Measurements from ENCODE around the gene MICOS13. TPM values are rescaled to one million over a fixed set of nuclear protein-coding genes. Genes with fewer than 3 reads are reported as not detected.

MICOS13 gene
- total RNA-seq, 2 experiments from 2014 or later, result 39.2 to 119 TPM

GRCh38 chr19:5664515-5664914, 15.8 kb downstream of the MICOS13 start:
- TF ChIP-seq EZH2phosphoT487 (IDR thresholded peaks at IDR 0.05; ENCODE audit: borderline replicate concordance, low read depth, low read length), result no peak
- TF ChIP-seq, protein P1, sequence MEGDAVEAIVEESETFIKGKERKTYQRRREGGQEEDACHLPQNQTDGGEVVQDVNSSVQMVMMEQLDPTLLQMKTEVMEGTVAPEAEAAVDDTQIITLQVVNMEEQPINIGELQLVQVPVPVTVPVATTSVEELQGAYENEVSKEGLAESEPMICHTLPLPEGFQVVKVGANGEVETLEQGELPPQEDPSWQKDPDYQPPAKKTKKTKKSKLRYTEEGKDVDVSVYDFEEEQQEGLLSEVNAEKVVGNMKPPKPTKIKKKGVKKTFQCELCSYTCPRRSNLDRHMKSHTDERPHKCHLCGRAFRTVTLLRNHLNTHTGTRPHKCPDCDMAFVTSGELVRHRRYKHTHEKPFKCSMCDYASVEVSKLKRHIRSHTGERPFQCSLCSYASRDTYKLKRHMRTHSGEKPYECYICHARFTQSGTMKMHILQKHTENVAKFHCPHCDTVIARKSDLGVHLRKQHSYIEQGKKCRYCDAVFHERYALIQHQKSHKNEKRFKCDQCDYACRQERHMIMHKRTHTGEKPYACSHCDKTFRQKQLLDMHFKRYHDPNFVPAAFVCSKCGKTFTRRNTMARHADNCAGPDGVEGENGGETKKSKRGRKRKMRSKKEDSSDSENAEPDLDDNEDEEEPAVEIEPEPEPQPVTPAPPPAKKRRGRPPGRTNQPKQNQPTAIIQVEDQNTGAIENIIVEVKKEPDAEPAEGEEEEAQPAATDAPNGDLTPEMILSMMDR (conservative IDR thresholded peaks at IDR 0.05; ENCODE audit: low read length), result no peak
- Histone ChIP-seq H3K9me2 (ENCODE audit: insufficient read depth, low read length) (no peaks in the 10 kb centered on the region), H3K9me3 (ENCODE audit: low read length) (no peaks in the 10 kb centered on the region), H3K4me3 (ENCODE audit: low read depth, low read length, poor library complexity, severe bottlenecking) (no peak overlapping the region), H2AFZ (ENCODE audit: low read length) (no peak overlapping the region), H3K36me3 (ENCODE audit: insufficient read depth, low read length) (peaks cover 99% of the 10 kb centered on the region), H3K79me2 (ENCODE audit: insufficient read depth, low read depth, low read length) (no peaks in the 10 kb centered on the region), H3K27ac (ENCODE audit: low read depth, low read length, poor library complexity, severe bottlenecking) (no peak overlapping the region), H4K20me1 (ENCODE audit: insufficient read depth, low read length) (no peaks in the 10 kb centered on the region), H3K4me2 (ENCODE audit: low read length) (no peak overlapping the region), H3K4me1 (ENCODE audit: insufficient read depth, low read length, poor library complexity, severe bottlenecking) (no peaks in the 10 kb centered on the region)
- intact Hi-C loops (cut with micrococcal nuclease; ENCODE audit: unreplicated experiment), result no loop called here
- CTCF ChIA-PET (ENCODE audit: unreplicated experiment), result no interaction called here
- DNase-seq (ENCODE audit: low spot score), result no peak
- POLR2A ChIA-PET, result no interaction called here
- BruUV-seq (replicated peaks), result no TSS peak

GRCh38 chr19:5663904-5664303, 16.4 kb downstream of the MICOS13 start:
- DNase-seq (ENCODE audit: low spot score), result no peak
- Histone ChIP-seq H4K20me1 (ENCODE audit: insufficient read depth, low read length) (no peaks in the 10 kb centered on the region), H3K4me1 (ENCODE audit: insufficient read depth, low read length, poor library complexity, severe bottlenecking) (no peaks in the 10 kb centered on the region), H3K27ac (ENCODE audit: low read depth, low read length, poor library complexity, severe bottlenecking) (no peak overlapping the region), H3K79me2 (ENCODE audit: insufficient read depth, low read depth, low read length) (no peaks in the 10 kb centered on the region), H3K36me3 (ENCODE audit: insufficient read depth, low read length) (peaks cover 99% of the 10 kb centered on the region), H3K9me3 (ENCODE audit: low read length) (no peaks in the 10 kb centered on the region), H3K4me3 (ENCODE audit: low read depth, low read length, poor library complexity, severe bottlenecking) (no peak overlapping the region), H2AFZ (ENCODE audit: low read length) (no peak overlapping the region), H3K4me2 (ENCODE audit: low read length) (no peak overlapping the region), H3K9me2 (ENCODE audit: insufficient read depth, low read length) (no peaks in the 10 kb centered on the region)
- ChIA-PET POLR2A (no interaction called here), CTCF (ENCODE audit: unreplicated experiment) (no interaction called here)
- TF ChIP-seq, protein P1 (conservative IDR thresholded peaks at IDR 0.05; ENCODE audit: low read length), result no peak
- no peak for TF ChIP-seq EZH2phosphoT487 (IDR thresholded peaks at IDR 0.05; ENCODE audit: borderline replicate concordance, low read depth, low read length)
- BruUV-seq (replicated peaks), result no TSS peak
- intact Hi-C loops (cut with micrococcal nuclease; ENCODE audit: unreplicated experiment), result no loop called here

- H3K4me3 ChIP-seq (ENCODE audit: low read depth, low read length, poor library complexity, severe bottlenecking), result no peak overlapping the region
- H3K27ac ChIP-seq (ENCODE audit: low read depth, low read length, poor library complexity, severe bottlenecking), result no peak overlapping the region
- BruUV-seq (replicated peaks), result no TSS peak
- H3K4me1 ChIP-seq (ENCODE audit: insufficient read depth, low read length, poor library complexity, severe bottlenecking), result no peaks in the 10 kb centered on the region
- H3K4me2 ChIP-seq (ENCODE audit: low read length), result no peak overlapping the region
- no peaks in the 10 kb centered on the region for H3K9me2 ChIP-seq (ENCODE audit: insufficient read depth, low read length)
- ChIA-PET CTCF (ENCODE audit: unreplicated experiment) (no interaction called here), POLR2A (no interaction called here)
- TF ChIP-seq EZH2phosphoT487 (IDR thresholded peaks at IDR 0.05; ENCODE audit: borderline replicate concordance, low read depth, low read length), result no peak
- TF ChIP-seq, protein P1 (conservative IDR thresholded peaks at IDR 0.05; ENCODE audit: low read length), result no peak
- H2AFZ ChIP-seq (ENCODE audit: low read length), result no peak overlapping the region
- H3K79me2 ChIP-seq (ENCODE audit: insufficient read depth, low read depth, low read length), result no peaks in the 10 kb centered on the region
- no peak for DNase-seq (ENCODE audit: low spot score)
- no peaks in the 10 kb centered on the region for H4K20me1 ChIP-seq (ENCODE audit: insufficient read depth, low read length)
- peaks cover 96% of the 10 kb centered on the region for H3K36me3 ChIP-seq (ENCODE audit: insufficient read depth, low read length)
- intact Hi-C loops (cut with micrococcal nuclease; ENCODE audit: unreplicated experiment), result no loop called here
- H3K9me3 ChIP-seq (ENCODE audit: low read length), result no peaks in the 10 kb centered on the region
These were observed 18.8 kb downstream of the MICOS13 start for GRCh38 chr19:5661483-5661882.
